Colonic mucosa (tissue), 4 donors: ENCODE results near the gene NUP93. TPM values are rescaled to one million over a fixed set of nuclear protein-coding genes. Genes with fewer than 3 reads are reported as not detected.

ENCODE experiments used
- DNase-seq: peaks from one replicate; pipeline ENCODE4 v3.0.0-alpha.2; 2020
- H3K27ac ChIP-seq: fragments of 200-600 bp; one replicate; pipeline ENCODE4 v1.8.0; 2021
- H3K27me3 ChIP-seq: fragments of 200-600 bp; one replicate; pipeline ENCODE4 v1.8.0; 2021
- H3K36me3 ChIP-seq: fragments of 200-600 bp; one replicate; pipeline ENCODE4 v1.8.0; 2021
- H3K4me1 ChIP-seq: fragments of 200-600 bp; one replicate; pipeline ENCODE4 v1.8.0; 2021; ENCODE audit warnings: mild to moderate bottlenecking
- H3K4me3 ChIP-seq: fragments of 200-600 bp; one replicate; pipeline ENCODE4 v1.8.0; 2021
- H3K9ac ChIP-seq, 2 donors: one replicate each; pipeline ENCODE4 v1.7.0; 2013; ENCODE audit warnings: control low read depth in 2 of 2, low read depth in 2 of 2, low read length in 2 of 2
- H3K9me3 ChIP-seq: fragments of 200-600 bp; one replicate; pipeline ENCODE4 v1.8.0; 2021
- CTCF ChIP-seq: fragments of 200-600 bp; IDR thresholded peaks from one replicate; pipeline ENCODE4 v1.8.0; 2022; ENCODE audit warnings: antibody characterized with exemption, mild to moderate bottlenecking
- intact Hi-C: fragments of 100-400 bp; cut with DNase I; formaldehyde crosslinking; loops from one replicate; pipeline ENCODE4 v1.14.1; 2022
- total RNA-seq, 2 donors: library from RNA; stranded (reverse); fragmentation: NEBNext Ultra II Directional in 1 of 2; extraction: Animal tissue kit (Norgen Biotek cat#: 25700) in 1 of 2; gene quantifications; one replicate each; pipeline ENCODE4 v1.2.1, GENCODE V29; 2021
- donor health status: healthy.
- donor health status: DM: no; HTN: no; CAD: no.
- donor health status: DM: no; HTN: no; CAD: no.

The NUP93 gene
- total RNA-seq, 2 donors from 2014 or later: 33.0 to 79.2 TPM

GRCh38 chr16:56828647-56829046 is 98.7 kb downstream of the NUP93 start:
- Histone ChIP-seq H3K9ac (no peak overlapping the region), H3K27me3 (no peaks in the 10 kb centered on the region), H3K36me3 (no peaks in the 10 kb centered on the region), H3K27ac (no peak overlapping the region), H3K4me1 (no peaks in the 10 kb centered on the region), H3K9me3 (no peaks in the 10 kb centered on the region), H3K4me3 (no peak overlapping the region)
- intact Hi-C loops: no loop called here
- no peak for TF ChIP-seq CTCF
- no peak for DNase-seq

DNA sequence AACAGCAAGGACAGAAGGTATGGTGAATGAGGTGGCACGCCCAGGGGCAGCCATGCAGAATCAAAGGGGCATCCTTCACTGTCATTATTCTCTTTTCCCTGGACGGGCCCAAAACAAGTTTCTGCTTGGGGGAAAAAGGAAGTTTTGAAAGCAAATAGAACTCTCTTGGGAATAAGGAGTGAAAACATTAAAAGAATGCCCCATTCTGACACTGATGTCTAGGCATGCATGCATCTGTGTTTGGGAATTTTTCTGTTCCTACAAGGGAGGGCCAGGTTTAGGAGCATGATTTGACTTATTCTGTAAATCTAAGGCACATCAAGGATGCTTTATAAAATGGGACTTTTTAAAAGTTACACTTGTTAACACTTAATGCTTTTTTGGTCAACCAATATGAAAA is 100.7 kb downstream of the NUP93 start:
- Histone ChIP-seq H3K36me3 (no peaks in the 10 kb centered on the region), H3K27ac (no peak overlapping the region), H3K9ac (no peak overlapping the region), H3K4me3 (no peak overlapping the region), H3K27me3 (no peaks in the 10 kb centered on the region), H3K4me1 (no peaks in the 10 kb centered on the region), H3K9me3 (no peaks in the 10 kb centered on the region)
- TF ChIP-seq CTCF: no peak
- DNase-seq: no peak
- intact Hi-C loops: no loop called here

- Histone ChIP-seq H3K27me3 (no peaks in the 10 kb centered on the region), H3K9me3 (no peaks in the 10 kb centered on the region), H3K27ac (no peak overlapping the region), H3K4me1 (no peaks in the 10 kb centered on the region), H3K4me3 (no peak overlapping the region), H3K9ac (no peak overlapping the region), H3K36me3 (no peaks in the 10 kb centered on the region)
- intact Hi-C loops: no loop called here
- TF ChIP-seq CTCF: no peak
- no peak for DNase-seq
These were observed 102.8 kb downstream of the NUP93 start for GRCh38 chr16:56832768-56833167.

- no peak overlapping the region for H3K9ac ChIP-seq
- no peak overlapping the region for H3K4me3 ChIP-seq
- no peak overlapping the region for H3K27ac ChIP-seq
- no peak for TF ChIP-seq CTCF
- no peaks in the 10 kb centered on the region for H3K9me3 ChIP-seq
- no peaks in the 10 kb centered on the region for H3K36me3 ChIP-seq
- intact Hi-C loops: no loop called here
- DNase-seq: no peak
- no peaks in the 10 kb centered on the region for H3K4me1 ChIP-seq
- no peaks in the 10 kb centered on the region for H3K27me3 ChIP-seq
These were observed 103.5 kb downstream of the NUP93 start for GRCh38 chr16:56833243-56833970.

DNA sequence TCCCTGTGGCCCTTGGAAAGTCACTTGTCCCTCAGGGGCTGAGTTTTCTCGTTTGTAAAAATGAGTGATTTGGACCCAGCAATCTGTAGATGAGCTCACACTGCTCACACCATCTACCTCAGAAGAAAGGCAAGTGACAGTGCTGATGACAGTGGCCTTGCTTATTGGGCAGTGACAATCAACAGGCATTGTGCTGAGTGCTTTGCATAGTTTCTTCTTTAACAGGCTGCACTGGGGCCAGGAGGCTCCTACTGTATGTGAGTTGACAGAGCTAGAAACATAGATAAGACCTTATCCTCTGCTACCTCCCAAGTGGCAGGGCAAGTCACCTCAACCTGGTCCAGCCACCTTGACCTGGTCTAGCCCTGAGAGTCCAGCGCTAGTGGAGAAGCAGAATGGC is 105.4 kb downstream of the NUP93 start:
- no peak overlapping the region for H3K27ac ChIP-seq
- no peak overlapping the region for H3K9ac ChIP-seq
- intact Hi-C loops: no loop called here
- H3K9me3 ChIP-seq: no peaks in the 10 kb centered on the region
- no peak for TF ChIP-seq CTCF
- H3K4me1 ChIP-seq: no peaks in the 10 kb centered on the region
- H3K4me3 ChIP-seq: no peak overlapping the region
- DNase-seq: no peak
- no peaks in the 10 kb centered on the region for H3K27me3 ChIP-seq
- no peaks in the 10 kb centered on the region for H3K36me3 ChIP-seq
